HCT116 (cell line): Measurements from ENCODE around the gene XYLT1. TPM values are rescaled to one million over a fixed set of nuclear protein-coding genes. Genes with fewer than 3 reads are reported as not detected.

Experiments used
- ATAC-seq: fragments of 200-7000 bp; cut with Tn5 transposase; 2 replicates; pipeline ENCODE4 v1.9.1; 2020; ENCODE audit warnings: mild to moderate bottlenecking, moderate library complexity
- BruUV-seq: library from RNA; stranded (reverse); fragments of 400-500 nt; replicated peaks from 2 replicates; lab custom pipeline; 2021; lab: Mats Ljungman, UMichigan
- CTCF ChIA-PET: fragments of 300-600 bp; sonication (Branson Sonifier 250); formaldehyde crosslinking; loops from one replicate; lab custom pipeline; 2021; ENCODE audit warnings: antibody characterized with exemption; lab: Charles Lee
- POLR2A ChIA-PET: fragments of 300-600, 350-600 bp; sonication (Branson Sonifier 250); formaldehyde crosslinking; loops from one replicate; lab custom pipeline; 2021; ENCODE audit warnings: antibody characterized with exemption; lab: Charles Lee
- RAD21 ChIA-PET, 2 experiments: fragments of 300-600 bp; sonication (Branson Sonifier 250); formaldehyde crosslinking; loops; one replicate each; lab custom pipeline; 2023; ENCODE audit warnings: low total read pairs in 2 of 2; ENCODE audit not compliant: uncharacterized antibody in 2 of 2, unreplicated experiment in 2 of 2, low non-redundant PET in 1 of 2; lab: Charles Lee
- DNase-seq: peaks from one replicate; pipeline ENCODE4 v3.0.0-alpha.2; 2010; ENCODE audit warnings: low read depth, low spot score
- H2AFZ ChIP-seq: fragments of 200-600 bp; shearing (Covaris generic), sonication (generic); 2 replicates; pipeline ENCODE4 v1.6.1; 2017; ENCODE audit warnings: low read depth, mixed run types, mixed read lengths, antibody characterized with exemption, low read length; ENCODE audit not compliant: poor library complexity, severe bottlenecking
- H3K27ac ChIP-seq: 2 replicates; pipeline ENCODE4 v1.5.1; 2012; ENCODE audit warnings: low read depth, low read length
- H3K27me3 ChIP-seq: fragments of 200-600 bp; sonication (generic); 2 replicates; pipeline ENCODE4 v1.6.1; 2016; ENCODE audit warnings: mixed run types, low read length, mixed read lengths; ENCODE audit not compliant: insufficient read depth
- H3K36me3 ChIP-seq, 2 experiments: fragments of 200-500 bp in 1 of 2; fragments of 200-600 bp in 1 of 2; sonication (Bioruptor generic) in 1 of 2; sonication (generic) in 1 of 2; 2 replicates each; pipeline versions ENCODE4 v1.5.1 to v1.6.1; 2014 to 2016; ENCODE audit warnings: low read length in 2 of 2, inconsistent platforms in 1 of 2, mixed read lengths in 1 of 2, mixed run types in 1 of 2; ENCODE audit not compliant: insufficient read depth in 2 of 2, control insufficient read depth in 1 of 2
- H3K4me1 ChIP-seq, 2 experiments: fragments of 200-600 bp in 1 of 2; sonication (generic) in 1 of 2; 2 replicates each; pipeline versions ENCODE4 v1.5.1 to v1.6.1; 2012 to 2017; ENCODE audit warnings: low read length in 2 of 2, inconsistent platforms in 1 of 2, mild to moderate bottlenecking in 1 of 2, mixed read lengths in 1 of 2, mixed run types in 1 of 2, moderate library complexity in 1 of 2; ENCODE audit not compliant: insufficient read depth in 2 of 2, control insufficient read depth in 1 of 2
- H3K4me2 ChIP-seq: fragments of 200-600 bp; sonication (generic); 2 replicates; pipeline ENCODE4 v1.6.1; 2017; ENCODE audit warnings: mixed run types, low read length, mixed read lengths
- H3K4me3 ChIP-seq, 2 experiments: fragments of 200-600 bp in 1 of 2; sonication (generic) in 1 of 2; replicated peaks in 1 of 2; 2 replicates each; pipeline ENCODE4 v1.5.1; 2011 to 2016; ENCODE audit warnings: low read length in 2 of 2, control low read depth in 1 of 2, low read depth in 1 of 2, mild to moderate bottlenecking in 1 of 2, mixed read lengths in 1 of 2, mixed run types in 1 of 2
- H3K79me2 ChIP-seq: fragments of 200-600 bp; sonication (generic); 2 replicates; pipeline ENCODE4 v1.6.1; 2017; ENCODE audit warnings: mild to moderate bottlenecking, mixed run types, low read length, moderate library complexity, mixed read lengths; ENCODE audit not compliant: insufficient read depth
- H3K9ac ChIP-seq: fragments of 200-600 bp; sonication (generic); 2 replicates; pipeline ENCODE4 v1.6.1; 2016; ENCODE audit warnings: low read length, mixed read lengths
- H3K9me2 ChIP-seq: fragments of 200-600 bp; sonication (generic), shearing (Covaris generic); 2 replicates; pipeline ENCODE4 v1.6.1; 2017; ENCODE audit warnings: mixed run types, mild to moderate bottlenecking, moderate library complexity; ENCODE audit not compliant: insufficient read depth
- H3K9me3 ChIP-seq, 2 experiments: fragments of 200-500 bp in 1 of 2; fragments of 200-600 bp in 1 of 2; sonication (Bioruptor generic) in 1 of 2; sonication (generic) in 1 of 2; 2 replicates each; pipeline ENCODE4 v1.6.1; 2014 to 2017; ENCODE audit warnings: low read length in 2 of 2, mixed read lengths in 2 of 2, inconsistent platforms in 1 of 2, low read depth in 1 of 2, mild to moderate bottlenecking in 1 of 2, mixed run types in 1 of 2, moderate library complexity in 1 of 2; ENCODE audit not compliant: control insufficient read depth in 1 of 2, insufficient read depth in 1 of 2
- H4K20me1 ChIP-seq: fragments of 200-600 bp; sonication (generic), shearing (Covaris generic); 2 replicates; pipeline ENCODE4 v1.6.1; 2017; ENCODE audit warnings: mixed run types, mild to moderate bottlenecking, moderate library complexity; ENCODE audit not compliant: insufficient read depth
- ATF3 ChIP-seq: IDR thresholded peaks from 2 replicates; pipeline ENCODE4 v1.6.1; 2012
- CBX3 ChIP-seq: IDR thresholded peaks from 2 replicates; pipeline ENCODE4 v1.6.1; 2012; ENCODE audit warnings: low read depth
- CEBPB ChIP-seq: IDR thresholded peaks from 2 replicates; pipeline ENCODE4 v1.6.1; 2012; ENCODE audit warnings: low read depth
- EGR1 ChIP-seq: IDR thresholded peaks from 2 replicates; pipeline ENCODE4 v1.6.1; 2012; ENCODE audit warnings: low read depth
- EZH2 ChIP-seq: fragments of 200-600 bp; sonication (generic); IDR thresholded peaks from 2 replicates; pipeline ENCODE4 v1.6.1; 2017; ENCODE audit warnings: antibody characterized with exemption, mixed run types
- EZH2phosphoT487 ChIP-seq: fragments of 200-600 bp; IDR thresholded peaks from 2 replicates; pipeline ENCODE4 v1.6.1; 2018; ENCODE audit warnings: antibody characterized with exemption, borderline replicate concordance
- FOSL1 ChIP-seq: IDR thresholded peaks from 2 replicates; pipeline ENCODE4 v1.6.1; 2012; ENCODE audit warnings: low read depth
- MAX ChIP-seq: IDR thresholded peaks from 2 replicates; pipeline ENCODE4 v1.6.1; 2012
- POLR2A ChIP-seq: IDR thresholded peaks from 2 replicates; pipeline ENCODE4 v1.7.0; 2011; ENCODE audit warnings: borderline replicate concordance; ENCODE audit not compliant: insufficient read depth, insufficient read length; ENCODE audit errors: extremely low read depth
- POLR2AphosphoS5 ChIP-seq: IDR thresholded peaks from 2 replicates; pipeline ENCODE4 v1.6.1; 2011; ENCODE audit warnings: mild to moderate bottlenecking, low read depth, low read length, moderate library complexity
- RAD21 ChIP-seq: IDR thresholded peaks from 2 replicates; pipeline ENCODE4 v1.6.1; 2012; ENCODE audit warnings: low read depth, mild to moderate bottlenecking
- REST ChIP-seq: IDR thresholded peaks from 2 replicates; pipeline ENCODE4 v1.6.1; 2012; ENCODE audit warnings: low read depth
- SP1 ChIP-seq: IDR thresholded peaks from 2 replicates; pipeline ENCODE4 v1.6.1; 2012; ENCODE audit warnings: low read depth
- SRF ChIP-seq: IDR thresholded peaks from 2 replicates; pipeline ENCODE4 v1.6.1; 2012; ENCODE audit warnings: low read depth
- TCF7L2 ChIP-seq: IDR thresholded peaks from 2 replicates; pipeline ENCODE4 v1.7.0; 2011; ENCODE audit warnings: borderline replicate concordance, inconsistent platforms; ENCODE audit not compliant: insufficient read depth, insufficient read length; ENCODE audit errors: extremely low read depth
- YY1 ChIP-seq: IDR thresholded peaks from 2 replicates; pipeline ENCODE4 v1.6.1; 2011; ENCODE audit warnings: low read length, low read depth, moderate library complexity, mild to moderate bottlenecking; ENCODE audit not compliant: insufficient replicate concordance; ENCODE audit errors: extremely low read depth
- ZBTB33 ChIP-seq: IDR thresholded peaks from 2 replicates; pipeline ENCODE4 v1.6.1; 2011; ENCODE audit warnings: mild to moderate bottlenecking, low read length, moderate library complexity; ENCODE audit not compliant: insufficient replicate concordance; ENCODE audit errors: extremely low read depth
- ZFX ChIP-seq: fragments of 450-650 bp; IDR thresholded peaks from 2 replicates; pipeline ENCODE4 v1.6.1; 2017
- ZNF274 ChIP-seq: fragments of 200-500 bp; sonication (Bioruptor generic); IDR thresholded peaks from 2 replicates; pipeline ENCODE4 v1.6.1; 2014; ENCODE audit warnings: mild to moderate bottlenecking, low read depth, low read length, inconsistent platforms
- intact Hi-C: fragments of 100-400 bp; cut with micrococcal nuclease; formaldehyde crosslinking; loops from 2 replicates; pipeline ENCODE4 v1.10.0; 2022
- total RNA-seq: library from RNA; stranded (reverse); gene quantifications from one replicate; pipeline ENCODE4 v1.2.1, GENCODE V29; 2021; ENCODE audit not compliant: unreplicated experiment

The XYLT1 gene
- total RNA-seq, 1 experiment from 2014 or later, result 4.5 TPM

- no peaks in the 10 kb centered on the region for H3K36me3 ChIP-seq
- no peaks in the 10 kb centered on the region for H3K79me2 ChIP-seq
- ATAC-seq, result no peak
- no peak for DNase-seq
- ChIA-PET CTCF (interaction anchor here (1.3 kb wide), 1 partner anchor 13 kb away, joined by 3 read pairs; no protein-coding TSS in a partner anchor), POLR2A (no interaction called here), RAD21 (interaction anchor here in 1 of 2 experiments (0.6 kb wide), 1 partner anchor 12 kb away, joined by 3 read pairs; no protein-coding TSS in a partner anchor)
- no peak overlapping the region for H3K27ac ChIP-seq
- H3K9ac ChIP-seq, result no peak overlapping the region
- H3K4me3 ChIP-seq, result no peak overlapping the region
- no peak for TF ChIP-seq ATF3
- no peak for TF ChIP-seq YY1
- no peak for TF ChIP-seq MAX
- no peak for TF ChIP-seq SP1
- TF ChIP-seq POLR2A, result no peak
- TF ChIP-seq RAD21, result no peak
- no peak for TF ChIP-seq FOSL1
- no peak for TF ChIP-seq POLR2AphosphoS5
- TF ChIP-seq ZNF274, result no peak
- TF ChIP-seq EZH2phosphoT487, result no peak
- TF ChIP-seq ZBTB33, result no peak
- TF ChIP-seq EZH2, result no peak
- no peak for TF ChIP-seq SRF
- TF ChIP-seq CBX3, result no peak
- TF ChIP-seq EGR1, result no peak
- TF ChIP-seq REST, result no peak
- TF ChIP-seq TCF7L2, result no peak
- TF ChIP-seq CEBPB, result no peak
- TF ChIP-seq ZFX, result no peak
- H3K4me2 ChIP-seq, result no peak overlapping the region
- 0 out of 2 replicates have a peak, but pooled peaks cover 6% of the 10 kb centered on the region for H3K27me3 ChIP-seq
- intact Hi-C loops, result no loop called here
- H3K4me1 ChIP-seq, result no peaks in the 10 kb centered on the region
- H4K20me1 ChIP-seq, result no peaks in the 10 kb centered on the region
- no peaks in the 10 kb centered on the region for H3K9me3 ChIP-seq
- BruUV-seq, result no TSS peak
- H3K9me2 ChIP-seq, result no peaks in the 10 kb centered on the region
- no peak overlapping the region for H2AFZ ChIP-seq
Measured at GRCh38 chr16:17260276-17260849, 210.4 kb downstream of the XYLT1 start.
